Right atrium auricular region (tissue), 2 donors: ENCODE measurements around the gene CAPN13. TPM values are rescaled to one million over a fixed set of nuclear protein-coding genes. Genes with fewer than 3 reads are reported as not detected.
A peak's percentile ranks its signal among the peaks of the same experiment; 100 is the strongest.

Source experiments
- DNase-seq: peaks from one replicate; pipeline ENCODE4 v3.0.0-alpha.2; 2019; ENCODE audit warnings: low spot score
- H3K27ac ChIP-seq, 2 donors: fragments of 200-600 bp; sonication (generic); 1 replicate in 1 of 2; 2 replicates in 1 of 2; pipeline ENCODE4 v1.5.1; 2016 to 2019
- H3K27me3 ChIP-seq, 2 donors: fragments of 200-600 bp; sonication (generic); one replicate each; pipeline versions ENCODE4 v1.5.1 to v1.6.0; 2017 to 2019
- H3K36me3 ChIP-seq: fragments of 200-600 bp; sonication (generic); one replicate; pipeline ENCODE4 v1.5.1; 2016
- H3K4me1 ChIP-seq, 2 donors: fragments of 200-600 bp; sonication (generic); one replicate each; pipeline versions ENCODE4 v1.5.1 to v1.6.0; 2017 to 2019
- H3K4me3 ChIP-seq, 2 donors: fragments of 200-600 bp; sonication (generic); 1 replicate in 1 of 2; 2 replicates in 1 of 2; pipeline ENCODE4 v1.5.1; 2017 to 2019; ENCODE audit warnings: mild to moderate bottlenecking in 1 of 2, moderate library complexity in 1 of 2
- H3K9me3 ChIP-seq, 2 donors: fragments of 200-600 bp; sonication (generic); one replicate each; pipeline ENCODE4 v1.5.1; 2019
- CTCF ChIP-seq, 2 donors: fragments of 200-600 bp; sonication (generic); IDR thresholded peaks; one replicate each; pipeline ENCODE4 v1.5.1; 2019; ENCODE audit warnings: antibody characterized with exemption in 2 of 2
- total RNA-seq, 2 donors: library from RNA; depleted of rRNA; stranded (reverse); fragments of >200 nt; gene quantifications; one replicate each; pipeline ENCODE4 v1.1.0, GENCODE V29; 2016

Gene CAPN13
- total RNA-seq, 2 donors from 2014 or later, result not detected

GRCh38 chr2:30692829-30693275 lies 114.4 kb downstream of the CAPN13 start:
- H3K9me3 ChIP-seq, result no peaks in the 10 kb centered on the region
- DNase-seq, result peak; percentile 30
- no peak overlapping the region for H3K4me3 ChIP-seq
- no peaks in the 10 kb centered on the region for H3K36me3 ChIP-seq
- no peak overlapping the region for H3K27ac ChIP-seq
- no peaks in the 10 kb centered on the region for H3K27me3 ChIP-seq
- H3K4me1 ChIP-seq, result peaks cover 0 to 37% of the 10 kb centered on the region in 2 donors
- no peak for TF ChIP-seq CTCF (IDR thresholded peaks at IDR 0.05)

- no peaks in the 10 kb centered on the region for H3K36me3 ChIP-seq
- peaks cover 0 to 37% of the 10 kb centered on the region in 2 donors for H3K4me1 ChIP-seq
- no peak overlapping the region for H3K27ac ChIP-seq
- H3K27me3 ChIP-seq, result no peaks in the 10 kb centered on the region
- peak in 1 of 2 donors; percentile 44 for TF ChIP-seq CTCF (IDR thresholded peaks at IDR 0.05)
- H3K9me3 ChIP-seq, result no peaks in the 10 kb centered on the region
- DNase-seq, result peak; percentile 57
- H3K4me3 ChIP-seq, result no peak overlapping the region
These were observed 115.1 kb downstream of the CAPN13 start for GRCh38 chr2:30691948-30692828.

- peaks cover 0 to 43% of the 10 kb centered on the region in 2 donors for H3K4me1 ChIP-seq
- no peaks in the 10 kb centered on the region for H3K27me3 ChIP-seq
- H3K27ac ChIP-seq, result no peak overlapping the region
- H3K9me3 ChIP-seq, result no peaks in the 10 kb centered on the region
- H3K36me3 ChIP-seq, result no peaks in the 10 kb centered on the region
- H3K4me3 ChIP-seq, result no peak overlapping the region
- TF ChIP-seq CTCF (IDR thresholded peaks at IDR 0.05), result no peak
- peak; percentile 46 for DNase-seq
These were observed 115.9 kb downstream of the CAPN13 start for GRCh38 chr2:30691091-30691947.

- Histone ChIP-seq H3K27ac (no peak overlapping the region), H3K9me3 (no peaks in the 10 kb centered on the region), H3K36me3 (no peaks in the 10 kb centered on the region), H3K4me3 (no peak overlapping the region), H3K4me1 (peaks cover 0 to 42% of the 10 kb centered on the region in 2 donors), H3K27me3 (no peaks in the 10 kb centered on the region)
- TF ChIP-seq CTCF (IDR thresholded peaks at IDR 0.05), result no peak
- peak; percentile 42 for DNase-seq
These were observed 117.1 kb downstream of the CAPN13 start for GRCh38 chr2:30690126-30690561.

GRCh38 chr2:30689496-30690125 lies 117.6 kb downstream of the CAPN13 start:
- Histone ChIP-seq H3K27me3 (no peaks in the 10 kb centered on the region), H3K4me3 (no peak overlapping the region), H3K27ac (peak overlapping the region; percentile 35 to 58), H3K36me3 (no peaks in the 10 kb centered on the region), H3K9me3 (no peaks in the 10 kb centered on the region), H3K4me1 (peaks cover 0 to 36% of the 10 kb centered on the region in 2 donors)
- TF ChIP-seq CTCF (IDR thresholded peaks at IDR 0.05), result no peak
- peak; percentile 42 for DNase-seq
